GM18507 (cell line): ENCODE results near the gene PPP2R5A.
"Not testable (repeated sequence)": the region's sequence is repeated elsewhere in the genome, so short reads cannot be mapped to it uniquely, and the experiment has no call there.

ENCODE experiments used
- DNase-seq: peaks from one replicate; pipeline ENCODE4 v3.0.0; 2011; ENCODE audit warnings: low read depth; ENCODE audit not compliant: insufficient read length; ENCODE audit errors: extremely low spot score
- FAIRE-seq: peaks from 2 replicates; lab custom pipeline; 2011; peaks lifted over from hg19 to GRCh38; lab: Jason Lieb, UNC

Gene PPP2R5A

DNA sequence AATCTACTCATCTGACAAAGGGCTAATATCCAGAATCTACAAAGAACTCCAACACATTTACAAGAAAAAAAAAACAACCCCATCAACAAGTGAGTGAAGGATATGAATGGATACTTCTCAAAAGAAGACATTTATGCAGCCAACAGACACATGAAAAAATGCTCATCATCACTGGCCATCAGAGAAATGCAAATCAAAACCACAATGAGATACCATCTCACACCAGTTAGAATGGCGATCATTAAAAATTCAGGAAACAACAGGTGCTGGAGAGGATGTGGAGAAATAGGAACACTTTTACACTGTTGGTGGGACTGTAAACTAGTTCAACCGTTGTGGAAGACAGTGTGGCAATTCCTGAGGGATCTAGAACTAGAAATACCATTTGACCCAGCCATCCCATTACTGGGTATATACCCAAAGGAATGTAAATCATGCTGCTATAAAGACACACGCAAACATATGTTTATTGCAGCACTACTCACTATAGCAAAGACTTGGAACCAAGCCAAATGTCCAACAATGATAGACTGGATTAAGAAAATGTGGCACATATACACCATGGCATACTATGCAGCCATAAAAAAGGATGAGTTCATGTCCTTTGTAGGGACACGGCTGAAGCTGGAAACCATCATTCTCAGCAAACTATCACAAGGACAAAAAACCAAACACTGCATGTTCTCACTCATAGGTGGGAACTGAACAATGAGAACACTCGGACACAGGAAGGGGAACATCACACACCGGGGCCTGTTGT, 110.6 kb downstream of the PPP2R5A start:
- FAIRE-seq = not testable (repeated sequence)

DNA sequence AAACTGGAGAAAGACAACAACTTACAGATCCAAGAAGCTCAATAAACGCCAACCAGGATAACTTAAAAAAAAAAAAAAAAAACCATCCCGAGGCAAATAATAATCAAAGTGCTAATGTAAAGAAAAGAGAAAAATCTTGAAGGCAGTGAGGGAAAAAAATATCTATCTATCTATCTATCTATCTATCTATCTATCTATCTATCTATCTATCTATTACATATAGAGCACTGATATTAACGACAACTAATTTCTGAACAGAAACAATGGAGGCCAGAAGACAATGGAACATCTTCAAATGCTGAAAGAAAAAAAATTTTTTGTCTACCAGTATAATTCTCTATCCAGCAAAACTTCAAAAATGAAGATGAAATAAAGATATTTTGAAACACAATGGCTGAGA, 111.4 kb downstream of the PPP2R5A start:
- no peak for DNase-seq
- FAIRE-seq = no peak

More for the DNA sequence above, 110.6 kb downstream of the PPP2R5A start:
- DNase-seq = not testable (repeated sequence)

DNA sequence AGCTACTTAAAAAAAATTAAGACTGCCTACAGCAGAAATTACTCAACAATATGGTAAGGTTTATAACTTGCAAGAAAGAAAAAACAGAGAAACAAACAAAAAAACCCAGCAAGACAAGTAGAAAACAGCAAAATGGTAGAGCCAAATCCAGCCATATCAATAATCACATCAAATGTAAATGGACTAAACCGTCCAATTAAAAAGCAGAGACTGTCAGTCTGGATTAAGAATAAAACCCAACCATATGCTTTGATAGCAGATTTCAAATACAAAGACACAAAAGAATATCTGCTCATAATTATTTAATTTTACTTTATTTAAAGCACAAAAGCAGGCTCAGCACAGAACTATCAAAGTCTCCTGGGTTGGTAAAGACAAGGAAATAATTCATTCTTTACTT, 112.0 kb downstream of the PPP2R5A start:
- no peak for DNase-seq
- no peak for FAIRE-seq

DNA sequence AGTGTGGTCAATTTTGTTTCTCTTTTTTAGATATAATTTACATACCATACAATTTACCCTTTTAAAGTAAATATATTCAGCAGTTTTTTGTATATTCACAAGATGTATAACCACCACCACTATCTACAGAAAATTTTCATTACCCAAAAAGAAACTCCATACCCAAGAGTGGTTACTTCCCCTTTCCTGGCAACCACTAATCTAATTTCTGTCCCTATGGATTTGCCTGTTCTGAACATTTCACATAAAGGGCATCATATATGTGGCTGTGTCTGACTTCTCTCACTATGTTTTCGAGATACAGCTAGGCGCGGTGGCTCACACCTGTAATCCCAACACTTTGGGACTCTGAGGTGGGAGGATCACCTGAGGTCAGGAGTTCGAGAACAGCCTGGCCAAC, 115.8 kb downstream of the PPP2R5A start:
- no peak for FAIRE-seq

DNA sequence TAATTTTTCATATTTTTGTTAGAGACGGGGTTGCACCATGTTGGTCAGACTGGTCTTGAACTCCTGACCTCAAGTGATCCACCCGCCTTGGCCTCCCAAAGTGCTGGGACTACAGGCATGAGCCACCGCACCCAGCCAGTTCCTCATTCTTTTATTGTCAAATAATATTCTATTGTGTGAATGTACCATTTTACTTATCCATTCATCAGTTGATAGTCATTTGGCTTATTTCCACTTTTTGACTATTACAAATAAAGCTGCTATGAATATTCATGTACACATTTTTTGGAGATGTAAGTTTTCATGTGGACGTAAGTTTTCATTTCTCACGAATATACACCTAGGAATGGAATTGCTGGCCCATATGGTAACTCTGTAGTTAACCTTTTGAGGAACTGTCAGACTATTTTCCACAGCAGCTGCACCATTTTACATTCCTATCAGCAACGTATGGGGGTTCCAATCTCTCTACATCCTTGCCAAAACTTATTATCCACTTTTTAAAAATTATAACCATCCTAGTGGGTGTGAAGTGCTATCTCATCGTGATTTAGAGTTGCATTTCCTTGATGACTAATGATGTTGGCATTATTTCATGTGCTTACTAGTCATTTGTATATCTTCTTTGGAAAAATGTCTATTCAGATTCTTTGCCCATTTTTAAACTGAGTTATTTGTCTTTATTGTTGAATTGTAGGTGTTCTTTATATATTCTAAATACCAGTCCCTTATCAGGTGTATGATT, 116.8 kb downstream of the PPP2R5A start:
- FAIRE-seq (no peak), DNase-seq (no peak)

More for the DNA sequence above, 115.8 kb downstream of the PPP2R5A start:
- no peak for DNase-seq

DNA sequence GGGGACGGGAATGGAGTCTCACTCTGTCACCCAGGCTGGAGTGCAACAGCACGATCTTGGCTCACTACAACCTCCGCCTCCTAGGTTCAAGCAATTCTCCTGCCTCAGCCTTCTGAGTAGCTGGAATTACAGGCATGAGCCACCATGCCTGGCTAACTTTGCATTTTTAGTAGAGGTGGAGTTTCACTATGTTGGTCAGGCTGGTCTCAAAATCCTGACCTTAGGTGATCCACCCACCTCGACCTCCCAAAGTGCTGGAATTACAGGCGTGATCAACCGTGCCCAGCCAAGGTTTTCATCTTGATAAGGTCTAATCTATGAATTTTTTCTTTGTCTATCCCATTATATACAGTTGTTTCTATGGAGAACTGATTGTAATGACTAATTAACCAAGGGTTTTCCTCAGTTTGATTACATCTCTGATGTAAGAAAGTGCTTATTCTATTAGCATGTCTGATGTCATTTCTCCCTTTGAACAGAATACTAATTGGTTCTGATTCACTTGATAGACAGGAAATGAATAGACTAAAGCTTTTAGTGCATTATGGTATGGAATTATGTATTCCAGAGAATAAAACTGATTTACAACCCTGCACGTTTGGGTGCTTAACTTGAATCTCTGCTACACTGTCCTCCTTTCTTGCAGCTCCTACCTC, 117.6 kb downstream of the PPP2R5A start:
- no peak for FAIRE-seq
- no peak for DNase-seq

DNA sequence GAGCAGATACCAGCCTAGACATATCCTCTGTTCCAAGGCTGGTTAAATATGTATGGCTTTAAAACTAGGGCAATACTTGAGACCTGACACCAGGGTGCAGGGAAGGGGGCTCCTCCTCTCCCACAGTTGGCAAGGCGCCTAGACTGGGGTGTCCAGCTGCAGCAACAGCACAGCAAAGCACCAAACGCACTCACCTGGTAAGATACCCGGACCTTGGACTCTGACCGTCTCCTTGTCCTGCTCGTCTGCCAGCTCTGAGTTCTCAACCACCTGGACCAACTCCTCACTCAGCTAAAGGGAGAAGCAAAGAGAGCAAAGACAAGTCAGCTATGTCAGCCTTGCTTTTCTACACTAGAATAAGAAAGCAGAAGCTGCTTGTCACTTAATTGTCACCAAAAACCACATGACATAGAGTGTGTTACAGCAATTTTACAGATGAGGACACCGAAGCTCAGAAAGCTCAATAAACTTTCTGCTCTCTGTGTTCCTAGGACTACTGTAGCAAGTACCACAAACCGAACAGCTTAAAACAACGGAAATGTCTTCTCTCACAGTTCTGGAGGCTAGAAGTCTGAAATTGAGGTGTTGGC, 125.1 kb downstream of the PPP2R5A start:
- DNase-seq = no peak
- no peak for FAIRE-seq
